GM11168 (cell line): ENCODE results near the gene ARL10.

Experiments used
- in situ Hi-C: fragments of 300-500 bp; cut with MboI; formaldehyde crosslinking; loops from one replicate; pipeline ENCODE4 v1.12.0; 2022; ENCODE audit warnings: low sequenced_read_pairs; ENCODE audit not compliant: unreplicated experiment

Gene ARL10

GRCh38 chr5:176365351-176366231 is at the start of gene ARL10:
Gene ARL10, plus strand, starts transcription at chr5:176365487. Its CDS starts 77 bp downstream, at chr5:176365564.
- in situ Hi-C loops: no loop called here

GRCh38 chr5:176317534-176318374 is 47.5 kb upstream of the ARL10 start:
- in situ Hi-C loops: no loop called here

GRCh38 chr5:176319827-176320554 is 45.3 kb upstream of the ARL10 start:
- in situ Hi-C loops: no loop called here

GRCh38 chr5:176320577-176320976 is 44.7 kb upstream of the ARL10 start:
- in situ Hi-C loops: no loop called here

- in situ Hi-C loops: no loop called here
Observed at GRCh38 chr5:176334031-176334770, 31.1 kb upstream of the ARL10 start.

- in situ Hi-C loops: no loop called here
Observed at GRCh38 chr5:176337913-176338312, 27.4 kb upstream of the ARL10 start.

GRCh38 chr5:176339304-176339703 is 26.0 kb upstream of the ARL10 start:
- in situ Hi-C loops: no loop called here

- in situ Hi-C loops: no loop called here
Observed at GRCh38 chr5:176341325-176342157, 23.7 kb upstream of the ARL10 start.

- in situ Hi-C loops: no loop called here
Observed at GRCh38 chr5:176342158-176342483, 23.2 kb upstream of the ARL10 start.

- in situ Hi-C loops: no loop called here
Observed at GRCh38 chr5:176342766-176343458, 22.4 kb upstream of the ARL10 start.

GRCh38 chr5:176350416-176350815 is 14.9 kb upstream of the ARL10 start:
- in situ Hi-C loops: no loop called here

GRCh38 chr5:176352116-176352878 is 13.0 kb upstream of the ARL10 start:
- in situ Hi-C loops: no loop called here

GRCh38 chr5:176353533-176353932 is 11.8 kb upstream of the ARL10 start:
- in situ Hi-C loops: no loop called here

GRCh38 chr5:176355400-176356178 is 9.7 kb upstream of the ARL10 start:
- in situ Hi-C loops: no loop called here

GRCh38 chr5:176356179-176356566 is 9.1 kb upstream of the ARL10 start:
- in situ Hi-C loops: no loop called here

GRCh38 chr5:176359658-176360057 is 5.6 kb upstream of the ARL10 start:
- in situ Hi-C loops: no loop called here

- in situ Hi-C loops: no loop called here
Observed at GRCh38 chr5:176360894-176361436, 4.3 kb upstream of the ARL10 start.
